Measurements from ENCODE around the gene RALGAPA1.
A peak's percentile ranks its signal among the peaks of the same experiment; 100 is the strongest.

Gene RALGAPA1

GRCh38 chr14:35818346-35819115 lies 9.4 kb upstream of the RALGAPA1 start:
- peak; percentile 64 for TF ChIP-seq CTCF (IDR thresholded peaks at IDR 0.05; ENCODE audit: low read depth, low read length)
- no peak for DNase-seq (ENCODE audit: extremely low read depth, low read depth)

GRCh38 chr14:35814371-35815005 lies 5.4 kb upstream of the RALGAPA1 start:
- DNase-seq (ENCODE audit: extremely low read depth, low read depth), result no peak
- TF ChIP-seq CTCF (IDR thresholded peaks at IDR 0.05; ENCODE audit: low read depth, low read length), result peak; percentile 85

GRCh38 chr14:35810963-35811362 lies 1.9 kb upstream of the RALGAPA1 start:
- no peak for TF ChIP-seq CTCF (IDR thresholded peaks at IDR 0.05; ENCODE audit: low read depth, low read length)
- DNase-seq (ENCODE audit: extremely low read depth, low read depth), result no peak

GRCh38 chr14:35809597-35809996 lies 502 bp upstream of the RALGAPA1 start:
- DNase-seq (ENCODE audit: extremely low read depth, low read depth), result no peak
- no peak for TF ChIP-seq CTCF (IDR thresholded peaks at IDR 0.05; ENCODE audit: low read depth, low read length)

- no peak for TF ChIP-seq CTCF (IDR thresholded peaks at IDR 0.05; ENCODE audit: low read depth, low read length)
- DNase-seq (ENCODE audit: extremely low read depth, low read depth), result no peak
Observed at GRCh38 chr14:35808076-35808637, 938 bp downstream of the RALGAPA1 start.

- TF ChIP-seq CTCF (IDR thresholded peaks at IDR 0.05; ENCODE audit: low read depth, low read length), result no peak
- no peak for DNase-seq (ENCODE audit: extremely low read depth, low read depth)
Observed at GRCh38 chr14:35807131-35807961, 1.7 kb downstream of the RALGAPA1 start.
